Measurements from ENCODE around the gene ELFN2. TPM values are rescaled to one million over a fixed set of nuclear protein-coding genes. Genes with fewer than 3 reads are reported as not detected.

The ELFN2 gene
- total RNA-seq, 1 donor from 2014 or later = not detected

GRCh38 chr22:37388538-37388937 is 38.7 kb downstream of the ELFN2 start:
- CTCF ChIA-PET = no interaction called here
- POLR2A ChIA-PET = interaction anchor here (0.5 kb wide), 1 partner anchor 64 kb away, joined by 3 read pairs; no protein-coding TSS in a partner anchor

GRCh38 chr22:37387793-37388192 is 39.5 kb downstream of the ELFN2 start:
- intact Hi-C loops (cut with micrococcal nuclease) = no loop called here
- Mint-ChIP-seq H3K4me1 (peaks cover 8% of the 10 kb centered on the region), H3K27me3 (peaks cover 33% of the 10 kb centered on the region), H3K4me3 (no peak overlapping the region), H3K36me3 (ENCODE audit: low read depth) (no peaks in the 10 kb centered on the region), H3K27ac (no peak overlapping the region), H3K9me3 (no peaks in the 10 kb centered on the region)
- ChIA-PET CTCF (no interaction called here), POLR2A (no interaction called here)
- DNase-seq (no peak), ATAC-seq (ENCODE audit: low read depth) (no peak)
- no peak for TF ChIP-seq CTCF (IDR thresholded peaks at IDR 0.05)

More at GRCh38 chr22:37388538-37388937, 38.7 kb downstream of the ELFN2 start:
- no peak for ATAC-seq (ENCODE audit: low read depth)
- intact Hi-C loops (cut with micrococcal nuclease) = no loop called here
- DNase-seq = no peak
- Mint-ChIP-seq H3K9me3 (no peaks in the 10 kb centered on the region), H3K36me3 (ENCODE audit: low read depth) (no peaks in the 10 kb centered on the region), H3K4me3 (no peak overlapping the region), H3K27ac (no peak overlapping the region), H3K4me1 (peaks cover under 1% of the 10 kb centered on the region), H3K27me3 (peaks cover 25% of the 10 kb centered on the region)
- TF ChIP-seq CTCF (IDR thresholded peaks at IDR 0.05) = no peak

- POLR2A ChIA-PET = no interaction called here
- Mint-ChIP-seq H3K36me3 (ENCODE audit: low read depth) (no peaks in the 10 kb centered on the region), H3K9me3 (no peaks in the 10 kb centered on the region), H3K27ac (no peak overlapping the region), H3K4me3 (no peak overlapping the region), H3K27me3 (peaks cover 37% of the 10 kb centered on the region), H3K4me1 (peaks cover 11% of the 10 kb centered on the region)
- intact Hi-C loops (cut with micrococcal nuclease) = no loop called here
- no peak for TF ChIP-seq CTCF (IDR thresholded peaks at IDR 0.05)
- DNase-seq = no peak
- CTCF ChIA-PET = no interaction called here
- ATAC-seq (ENCODE audit: low read depth) = no peak
Measured at GRCh38 chr22:37386441-37386840, 40.8 kb downstream of the ELFN2 start.

GRCh38 chr22:37384691-37385090 is 42.6 kb downstream of the ELFN2 start:
- Mint-ChIP-seq H3K9me3 (no peaks in the 10 kb centered on the region), H3K27me3 (peaks cover 41% of the 10 kb centered on the region), H3K4me3 (no peak overlapping the region), H3K27ac (no peak overlapping the region), H3K4me1 (peaks cover 11% of the 10 kb centered on the region), H3K36me3 (ENCODE audit: low read depth) (no peaks in the 10 kb centered on the region)
- ChIA-PET CTCF (no interaction called here), POLR2A (no interaction called here)
- no peak for DNase-seq
- no peak for TF ChIP-seq CTCF (IDR thresholded peaks at IDR 0.05)
- ATAC-seq (ENCODE audit: low read depth) = no peak
- intact Hi-C loops (cut with micrococcal nuclease) = no loop called here

DNA sequence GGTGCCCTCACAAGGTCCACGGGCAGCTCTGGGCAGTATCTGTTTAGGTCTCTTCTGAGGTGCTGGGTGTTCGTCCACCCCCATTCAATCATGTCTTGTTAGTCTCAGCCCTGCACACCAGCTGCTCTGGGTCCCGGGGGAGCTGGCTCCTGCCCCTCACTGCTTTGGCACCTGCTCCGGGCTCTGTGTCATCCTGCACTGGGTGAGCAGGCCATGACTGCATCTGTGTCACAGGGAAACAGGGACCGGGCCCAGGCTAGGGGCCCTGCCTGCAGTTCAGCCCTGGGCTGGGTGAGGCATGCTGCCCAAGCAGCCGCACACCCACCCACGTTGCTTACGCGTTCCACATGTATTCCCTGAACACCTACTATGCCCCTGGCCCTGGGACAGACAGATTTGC is 43.9 kb downstream of the ELFN2 start:
- H3K4me1 Mint-ChIP-seq = peaks cover 14% of the 10 kb centered on the region
- H3K27me3 Mint-ChIP-seq = peaks cover 45% of the 10 kb centered on the region
- ATAC-seq (ENCODE audit: low read depth) = peak; percentile 73
- no peak for DNase-seq
- H3K9me3 Mint-ChIP-seq = no peaks in the 10 kb centered on the region
- intact Hi-C loops (cut with micrococcal nuclease) = no loop called here
- CTCF ChIA-PET = no interaction called here
- POLR2A ChIA-PET = interaction anchor here (1.1 kb wide), 1 partner anchor 13 kb away, joined by 3 read pairs; no protein-coding TSS in a partner anchor
- no peak overlapping the region for H3K4me3 Mint-ChIP-seq
- no peak overlapping the region for H3K27ac Mint-ChIP-seq
- no peaks in the 10 kb centered on the region for H3K36me3 Mint-ChIP-seq (ENCODE audit: low read depth)
- TF ChIP-seq CTCF (IDR thresholded peaks at IDR 0.05) = no peak
